SU-DHL-6 (cell line): ENCODE measurements around the gene ATP2A2.

Source experiments
- H2AFZ ChIP-seq: fragments of 200-600 bp; sonication (generic); 2 replicates; pipeline ENCODE4 v1.6.1; 2014; ENCODE audit warnings: low read depth, mild to moderate bottlenecking, moderate library complexity, mixed read lengths, antibody characterized with exemption, low read length; ENCODE audit not compliant: severe bottlenecking
- H3F3A ChIP-seq: fragments of 200-600 bp; shearing (Covaris generic); 2 replicates; pipeline ENCODE4 v1.6.0; 2016; ENCODE audit warnings: antibody characterized with exemption, mild to moderate bottlenecking; ENCODE audit not compliant: insufficient read depth
- H3K27ac ChIP-seq: fragments of 200-600 bp; sonication (generic); 2 replicates; pipeline ENCODE4 v1.5.1; 2016; ENCODE audit warnings: low read depth, mild to moderate bottlenecking, low read length, moderate library complexity, mixed read lengths
- H3K27me3 ChIP-seq: fragments of 200-600 bp; sonication (generic), shearing (Covaris generic); 2 replicates; pipeline ENCODE4 v1.6.0; 2014; ENCODE audit warnings: mild to moderate bottlenecking, low read length
- H3K36me3 ChIP-seq: fragments of 200-600 bp; sonication (generic); 2 replicates; pipeline ENCODE4 v1.6.1; 2014; ENCODE audit warnings: mild to moderate bottlenecking, low read length, mixed read lengths
- H3K4me2 ChIP-seq: fragments of 300-600, 200-600 bp; shearing (Covaris generic), sonication (generic); 2 replicates; pipeline ENCODE4 v1.6.0; 2014; ENCODE audit warnings: low read length, low read depth, mild to moderate bottlenecking; ENCODE audit not compliant: poor library complexity, severe bottlenecking
- H3K4me3 ChIP-seq: fragments of 200-600 bp; sonication (generic); 2 replicates; pipeline ENCODE4 v1.5.1; 2014; ENCODE audit warnings: antibody characterized with exemption, low read length, mild to moderate bottlenecking, mixed read lengths; ENCODE audit not compliant: insufficient read depth, poor library complexity, severe bottlenecking
- H3K79me2 ChIP-seq: fragments of 200-600 bp; sonication (generic); 2 replicates; pipeline ENCODE4 v1.6.1; 2014; ENCODE audit warnings: mild to moderate bottlenecking, low read length, moderate library complexity; ENCODE audit not compliant: insufficient read depth
- H3K9ac ChIP-seq: fragments of 200-600 bp; sonication (generic); 2 replicates; pipeline ENCODE4 v1.7.0; 2014; ENCODE audit warnings: mild to moderate bottlenecking, low read length
- H3K9me2 ChIP-seq: fragments of 200-600 bp; sonication (generic); replicated peaks from 2 replicates; pipeline ENCODE4 v1.6.1; 2014; ENCODE audit warnings: low read length; ENCODE audit not compliant: insufficient read depth
- H3K9me3 ChIP-seq: fragments of 200-600 bp; sonication (generic); 2 replicates; pipeline ENCODE4 v1.6.1; 2014; ENCODE audit warnings: low read length, mixed read lengths; ENCODE audit not compliant: insufficient read depth
- H4K20me1 ChIP-seq: fragments of 200-600 bp; sonication (generic); 2 replicates; pipeline ENCODE4 v1.6.1; 2014; ENCODE audit warnings: low read depth, mild to moderate bottlenecking, antibody characterized with exemption, low read length, moderate library complexity, mixed read lengths
- CTCF ChIP-seq: fragments of 200-600 bp; sonication (generic); IDR thresholded peaks from one replicate; pipeline ENCODE4 v1.5.1; 2017; ENCODE audit warnings: antibody characterized with exemption, mild to moderate bottlenecking, low read length, moderate library complexity; ENCODE audit not compliant: insufficient read depth, poor library complexity, severe bottlenecking
- EZH2phosphoT487 ChIP-seq: fragments of 200-600 bp; sonication (generic), shearing (Covaris generic); conservative IDR thresholded peaks from 2 replicates; pipeline ENCODE4 v1.6.1; 2018; ENCODE audit warnings: mild to moderate bottlenecking, antibody characterized with exemption, low read length, moderate library complexity, mixed read lengths

The ATP2A2 gene

GRCh38 chr12:110367181-110367864 lies 86.3 kb downstream of the ATP2A2 start:
- Histone ChIP-seq H4K20me1 (no peaks in the 10 kb centered on the region), H3K79me2 (no peaks in the 10 kb centered on the region), H3K4me2 (no peak overlapping the region), H2AFZ (no peak overlapping the region), H3K27ac (no peak overlapping the region), H3K36me3 (no peaks in the 10 kb centered on the region), H3K4me3 (no peak overlapping the region), H3K9me2 (no peaks in the 10 kb centered on the region), H3K9me3 (no peaks in the 10 kb centered on the region), H3F3A (0 out of 2 replicates have a peak, but pooled peaks cover 4% of the 10 kb centered on the region), H3K27me3 (no peaks in the 10 kb centered on the region), H3K9ac (no peak overlapping the region)
- TF ChIP-seq EZH2phosphoT487: no peak
- TF ChIP-seq CTCF: no peak

GRCh38 chr12:110369992-110370391 lies 88.9 kb downstream of the ATP2A2 start:
- Histone ChIP-seq H3K27me3 (no peaks in the 10 kb centered on the region), H4K20me1 (no peaks in the 10 kb centered on the region), H3K27ac (no peak overlapping the region), H3K36me3 (no peaks in the 10 kb centered on the region), H3K9me3 (no peaks in the 10 kb centered on the region), H3K9ac (no peak overlapping the region), H2AFZ (no peak overlapping the region), H3K79me2 (no peaks in the 10 kb centered on the region), H3F3A (0 out of 2 replicates have a peak, but pooled peaks cover 3% of the 10 kb centered on the region), H3K9me2 (no peaks in the 10 kb centered on the region), H3K4me2 (no peak overlapping the region), H3K4me3 (no peak overlapping the region)
- TF ChIP-seq EZH2phosphoT487 (no peak), CTCF (no peak)

- no peak overlapping the region for H3K9ac ChIP-seq
- no peak overlapping the region for H2AFZ ChIP-seq
- H3F3A ChIP-seq: 0 out of 2 replicates have a peak, but pooled peaks cover 3% of the 10 kb centered on the region
- TF ChIP-seq CTCF (no peak), EZH2phosphoT487 (no peak)
- no peaks in the 10 kb centered on the region for H3K27me3 ChIP-seq
- H3K9me2 ChIP-seq: no peaks in the 10 kb centered on the region
- peaks cover 6% of the 10 kb centered on the region; the same call in 1 of the 2 replicates for H3K36me3 ChIP-seq
- H3K79me2 ChIP-seq: no peaks in the 10 kb centered on the region
- no peak overlapping the region for H3K4me3 ChIP-seq
- H3K4me2 ChIP-seq: no peak overlapping the region
- no peaks in the 10 kb centered on the region for H3K9me3 ChIP-seq
- no peak overlapping the region for H3K27ac ChIP-seq
- no peaks in the 10 kb centered on the region for H4K20me1 ChIP-seq
Measured at GRCh38 chr12:110370732-110371231, 89.7 kb downstream of the ATP2A2 start.
